OCI-LY1 (cell line): ENCODE measurements around the gene RALGPS1.

Experiments
- H2AFZ ChIP-seq: fragments of 200-600 bp; sonication (generic), shearing (Covaris generic); 2 replicates; pipeline ENCODE4 v1.6.0; 2014; ENCODE audit warnings: antibody characterized with exemption, mild to moderate bottlenecking, low read length
- H3F3A ChIP-seq: fragments of 200-600 bp; sonication (generic), shearing (Covaris generic); 2 replicates; pipeline ENCODE4 v1.6.0; 2014; ENCODE audit warnings: mild to moderate bottlenecking, antibody characterized with exemption, low read length, moderate library complexity; ENCODE audit not compliant: insufficient read depth
- H3K27ac ChIP-seq: fragments of 200-600 bp; sonication (generic); 2 replicates; pipeline ENCODE4 v1.5.1; 2014; ENCODE audit warnings: low read length, mixed run types, mild to moderate bottlenecking, low read depth; ENCODE audit not compliant: poor library complexity, severe bottlenecking
- H3K27me3 ChIP-seq: fragments of 200-600 bp; sonication (generic); 2 replicates; pipeline ENCODE4 v1.6.0; 2014; ENCODE audit warnings: antibody characterized with exemption, mild to moderate bottlenecking, low read length, moderate library complexity; ENCODE audit not compliant: insufficient read depth
- H3K36me3 ChIP-seq: fragments of 200-600 bp; sonication (generic); 2 replicates; pipeline ENCODE4 v1.6.1; 2014; ENCODE audit warnings: mild to moderate bottlenecking, antibody characterized with exemption, low read length, moderate library complexity, mixed read lengths; ENCODE audit not compliant: insufficient read depth
- H3K4me1 ChIP-seq: fragments of 200-600 bp; sonication (generic); 2 replicates; pipeline ENCODE4 v1.5.1; 2014; ENCODE audit warnings: mild to moderate bottlenecking, low read length, moderate library complexity; ENCODE audit not compliant: insufficient read depth, severe bottlenecking
- H3K4me2 ChIP-seq: fragments of 200-600 bp; sonication (generic), shearing (Covaris generic); 2 replicates; pipeline ENCODE4 v1.6.1; 2014; ENCODE audit warnings: low read length
- H3K4me3 ChIP-seq: fragments of 200-600 bp; sonication (generic); 2 replicates; pipeline ENCODE4 v1.5.1; 2014; ENCODE audit warnings: low read length, low read depth, mild to moderate bottlenecking, mixed read lengths; ENCODE audit not compliant: poor library complexity, severe bottlenecking
- H3K79me2 ChIP-seq: fragments of 200-600 bp; shearing (Covaris generic); 2 replicates; pipeline ENCODE4 v1.6.1; 2016; ENCODE audit warnings: mixed run types, low read length, mixed read lengths; ENCODE audit not compliant: insufficient read depth
- H3K9ac ChIP-seq: fragments of 200-600 bp; sonication (generic), shearing (Covaris generic); 2 replicates; pipeline ENCODE4 v1.6.1; 2014; ENCODE audit warnings: mild to moderate bottlenecking, low read length, mixed read lengths
- H3K9me2 ChIP-seq: fragments of 200-600 bp; sonication (generic), shearing (Covaris generic); 2 replicates; pipeline ENCODE4 v1.6.1; 2014; ENCODE audit warnings: low read depth, mild to moderate bottlenecking, low read length, mixed read lengths
- H3K9me3 ChIP-seq: fragments of 200-600 bp; shearing (Covaris generic); 2 replicates; pipeline ENCODE4 v1.6.1; 2014; ENCODE audit warnings: low read length, mixed read lengths
- H4K20me1 ChIP-seq: fragments of 200-600 bp; sonication (generic), shearing (Covaris generic); 2 replicates; pipeline ENCODE4 v1.6.0; 2016; ENCODE audit warnings: mild to moderate bottlenecking, low read length; ENCODE audit not compliant: insufficient read depth
- CTCF ChIP-seq: fragments of 200-600 bp; sonication (generic), shearing (Covaris generic); IDR thresholded peaks from 2 replicates; pipeline ENCODE4 v1.5.1; 2017; ENCODE audit warnings: mild to moderate bottlenecking, antibody characterized with exemption, low read length, moderate library complexity, mixed read lengths
- EZH2 ChIP-seq: fragments of 200-600 bp; sonication (generic), shearing (Covaris generic); IDR thresholded peaks from 2 replicates; pipeline ENCODE4 v1.8.0; 2017; ENCODE audit warnings: borderline replicate concordance, mixed run types, mild to moderate bottlenecking, antibody characterized with exemption, low read length, moderate library complexity, mixed read lengths

Gene RALGPS1

GRCh38 chr9:126983767-126984166 lies 69.2 kb downstream of the RALGPS1 start:
- TF ChIP-seq CTCF: no peak
- TF ChIP-seq EZH2: no peak
- Histone ChIP-seq H3K4me3 (no peak overlapping the region), H3K9me2 (no peaks in the 10 kb centered on the region), H3K27ac (no peak overlapping the region), H2AFZ (no peak overlapping the region), H3K4me1 (peaks cover 5% of the 10 kb centered on the region), H4K20me1 (no peaks in the 10 kb centered on the region), H3K9me3 (no peaks in the 10 kb centered on the region), H3K79me2 (no peaks in the 10 kb centered on the region), H3K27me3 (no peaks in the 10 kb centered on the region), H3K4me2 (no peak overlapping the region), H3K36me3 (no peaks in the 10 kb centered on the region), H3F3A (no peaks in the 10 kb centered on the region), H3K9ac (no peak overlapping the region)

DNA sequence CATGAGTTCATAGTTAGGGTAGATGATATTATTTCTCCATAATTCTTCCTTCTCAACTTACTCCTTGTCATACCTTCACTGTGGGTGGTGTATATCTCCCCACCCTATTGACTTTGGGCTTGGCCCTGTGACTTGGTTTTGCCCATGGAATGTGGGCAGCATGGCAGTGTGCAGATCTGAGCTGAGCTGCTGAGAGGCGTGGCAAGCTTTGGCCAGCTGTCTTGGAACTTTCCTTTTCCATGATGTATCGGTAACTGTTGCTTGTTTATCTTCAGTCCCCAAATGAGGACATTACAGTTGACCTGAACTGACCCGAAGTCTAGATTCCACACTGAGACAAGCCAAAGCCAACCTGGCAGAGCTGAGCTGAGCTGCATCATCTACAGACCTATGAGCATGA lies 70.4 kb downstream of the RALGPS1 start:
- H3K9me2 ChIP-seq: no peaks in the 10 kb centered on the region
- TF ChIP-seq CTCF (no peak), EZH2 (no peak)
- H3K36me3 ChIP-seq: no peaks in the 10 kb centered on the region
- H3K27ac ChIP-seq: no peak overlapping the region
- no peak overlapping the region for H3K4me2 ChIP-seq
- H3K79me2 ChIP-seq: no peaks in the 10 kb centered on the region
- no peaks in the 10 kb centered on the region for H3F3A ChIP-seq
- H3K9me3 ChIP-seq: no peaks in the 10 kb centered on the region
- no peak overlapping the region for H3K9ac ChIP-seq
- no peaks in the 10 kb centered on the region for H4K20me1 ChIP-seq
- no peaks in the 10 kb centered on the region for H3K27me3 ChIP-seq
- H3K4me1 ChIP-seq: peaks cover 5% of the 10 kb centered on the region
- H2AFZ ChIP-seq: no peak overlapping the region
- no peak overlapping the region for H3K4me3 ChIP-seq

- Histone ChIP-seq H3K36me3 (no peaks in the 10 kb centered on the region), H3K27ac (no peak overlapping the region), H2AFZ (no peak overlapping the region), H3K4me1 (peaks cover 5% of the 10 kb centered on the region), H3K9me3 (no peaks in the 10 kb centered on the region), H3K4me2 (no peak overlapping the region), H3K79me2 (no peaks in the 10 kb centered on the region), H3K9me2 (no peaks in the 10 kb centered on the region), H3K27me3 (no peaks in the 10 kb centered on the region), H4K20me1 (no peaks in the 10 kb centered on the region), H3K9ac (no peak overlapping the region), H3K4me3 (no peak overlapping the region), H3F3A (no peaks in the 10 kb centered on the region)
- TF ChIP-seq EZH2 (no peak), CTCF (no peak; the same call in 1 of the 2 replicates)
Observed at GRCh38 chr9:126985870-126986498, 71.4 kb downstream of the RALGPS1 start.
